ENCODE results near the gene TRIM2.
A peak's percentile ranks its signal among the peaks of the same experiment; 100 is the strongest.

TRIM2 gene

GRCh38 chr4:153216546-153216945 is 12.3 kb downstream of the TRIM2 start:
- no peak for DNase-seq (ENCODE audit: low spot score)
- TF ChIP-seq CTCF (conservative IDR thresholded peaks at IDR 0.05; ENCODE audit: low read depth): no peak
- ChIA-PET POLR2A (ENCODE audit: low non-redundant PET) (no interaction called here), CTCF (no interaction called here)
- H3K27ac ChIP-seq: no peak overlapping the region

- no peak for TF ChIP-seq CTCF (conservative IDR thresholded peaks at IDR 0.05; ENCODE audit: low read depth)
- POLR2A ChIA-PET (ENCODE audit: low non-redundant PET): no interaction called here
- no peak overlapping the region for H3K27ac ChIP-seq
- CTCF ChIA-PET: no interaction called here
- no peak for DNase-seq (ENCODE audit: low spot score)
Observed at GRCh38 chr4:153217440-153217839, 13.2 kb downstream of the TRIM2 start.

- CTCF ChIA-PET: no interaction called here
- H3K27ac ChIP-seq: no peak overlapping the region
- POLR2A ChIA-PET (ENCODE audit: low non-redundant PET): no interaction called here
- no peak for DNase-seq (ENCODE audit: low spot score)
- no peak for TF ChIP-seq CTCF (conservative IDR thresholded peaks at IDR 0.05; ENCODE audit: low read depth)
Observed at GRCh38 chr4:153218961-153219360, 14.7 kb downstream of the TRIM2 start.

GRCh38 chr4:153220682-153221395 is 16.6 kb downstream of the TRIM2 start:
- ChIA-PET POLR2A (ENCODE audit: low non-redundant PET) (no interaction called here), CTCF (interaction anchor here (0.6 kb wide), 1 partner anchor 44 kb away, joined by 4 read pairs; no protein-coding TSS in a partner anchor)
- no peak for DNase-seq (ENCODE audit: low spot score)
- no peak overlapping the region for H3K27ac ChIP-seq
- no peak for TF ChIP-seq CTCF (conservative IDR thresholded peaks at IDR 0.05; ENCODE audit: low read depth)

GRCh38 chr4:153221783-153222706 is 17.8 kb downstream of the TRIM2 start:
- peak overlapping the region; percentile 96 for H3K27ac ChIP-seq
- TF ChIP-seq CTCF (conservative IDR thresholded peaks at IDR 0.05; ENCODE audit: low read depth): no peak
- POLR2A ChIA-PET (ENCODE audit: low non-redundant PET): no interaction called here
- DNase-seq (ENCODE audit: low spot score): peak; percentile 91
- CTCF ChIA-PET: no interaction called here

- TF ChIP-seq CTCF (conservative IDR thresholded peaks at IDR 0.05; ENCODE audit: low read depth): no peak
- peak; percentile 58 for DNase-seq (ENCODE audit: low spot score)
- peak overlapping the region; percentile 96 for H3K27ac ChIP-seq
- ChIA-PET CTCF (no interaction called here), POLR2A (ENCODE audit: low non-redundant PET) (interaction anchor here (0.5 kb wide), 1 partner anchor 50 kb away, joined by 7 read pairs; no protein-coding TSS in a partner anchor)
Observed at GRCh38 chr4:153222707-153223426, 18.6 kb downstream of the TRIM2 start.

Data from RWPE1 (cell line).